Esophagus squamous epithelium (tissue), 4 donors: ENCODE measurements around the gene CXCR4.

Experiments
- CTCF ChIP-seq, 6 experiments: fragments of 450-650 bp in 4 of 6; fragments of 200-600 bp in 2 of 6; sonication (generic) in 2 of 6; IDR thresholded peaks; one replicate each; pipeline ENCODE4 v1.5.1; 2016 to 2019; ENCODE audit warnings: antibody characterized with exemption in 6 of 6, mild to moderate bottlenecking in 4 of 6, moderate library complexity in 4 of 6
- POLR2A ChIP-seq, 4 donors: fragments of 450-650 bp; IDR thresholded peaks; one replicate each; pipeline ENCODE4 v1.6.1; 2017; ENCODE audit warnings: antibody characterized with exemption in 4 of 4, mild to moderate bottlenecking in 4 of 4, moderate library complexity in 3 of 4

GRCh38 chr2:136110526-136110925 lies 7.4 kb downstream of the CXCR4 start:
- TF ChIP-seq CTCF (IDR thresholded peaks at IDR 0.05) (no peak), POLR2A (IDR thresholded peaks at IDR 0.05) (no peak)
